ENCODE data around the gene AKT3. TPM values are rescaled to one million over a fixed set of nuclear protein-coding genes. Genes with fewer than 3 reads are reported as not detected.

The AKT3 gene
- total and polyA plus RNA-seq, 11 donors, result 3.2 to 27.9 (median 16.6) TPM

GRCh38 chr1:243449373-243449772 is 400.7 kb downstream of the AKT3 start:
- Histone ChIP-seq H3K4me3 (no peak overlapping the region), H3K4me1 (peaks cover 0 to 24% (median 6%) of the 10 kb centered on the region in 12 donors), H3K9me3 (no peaks in the 10 kb centered on the region), H3K27me3 (no peaks in the 10 kb centered on the region), H3K27ac (no peak overlapping the region), H3K36me3 (peaks cover 0 to 14% (median 0%) of the 10 kb centered on the region in 9 donors)
- intact Hi-C loops (cut with DNase I), result no loop called here
- ATAC-seq (no peak), DNase-seq (no peak)
- TF ChIP-seq, protein P1, sequence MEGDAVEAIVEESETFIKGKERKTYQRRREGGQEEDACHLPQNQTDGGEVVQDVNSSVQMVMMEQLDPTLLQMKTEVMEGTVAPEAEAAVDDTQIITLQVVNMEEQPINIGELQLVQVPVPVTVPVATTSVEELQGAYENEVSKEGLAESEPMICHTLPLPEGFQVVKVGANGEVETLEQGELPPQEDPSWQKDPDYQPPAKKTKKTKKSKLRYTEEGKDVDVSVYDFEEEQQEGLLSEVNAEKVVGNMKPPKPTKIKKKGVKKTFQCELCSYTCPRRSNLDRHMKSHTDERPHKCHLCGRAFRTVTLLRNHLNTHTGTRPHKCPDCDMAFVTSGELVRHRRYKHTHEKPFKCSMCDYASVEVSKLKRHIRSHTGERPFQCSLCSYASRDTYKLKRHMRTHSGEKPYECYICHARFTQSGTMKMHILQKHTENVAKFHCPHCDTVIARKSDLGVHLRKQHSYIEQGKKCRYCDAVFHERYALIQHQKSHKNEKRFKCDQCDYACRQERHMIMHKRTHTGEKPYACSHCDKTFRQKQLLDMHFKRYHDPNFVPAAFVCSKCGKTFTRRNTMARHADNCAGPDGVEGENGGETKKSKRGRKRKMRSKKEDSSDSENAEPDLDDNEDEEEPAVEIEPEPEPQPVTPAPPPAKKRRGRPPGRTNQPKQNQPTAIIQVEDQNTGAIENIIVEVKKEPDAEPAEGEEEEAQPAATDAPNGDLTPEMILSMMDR (IDR thresholded peaks at IDR 0.05), result no peak
- TF ChIP-seq POLR2A (IDR thresholded peaks at IDR 0.05), result no peak
- WGBS, 4 donors, result 94 to 97% (median 96%) methylated on average over 6 of the region's 6 CpGs

DNA sequence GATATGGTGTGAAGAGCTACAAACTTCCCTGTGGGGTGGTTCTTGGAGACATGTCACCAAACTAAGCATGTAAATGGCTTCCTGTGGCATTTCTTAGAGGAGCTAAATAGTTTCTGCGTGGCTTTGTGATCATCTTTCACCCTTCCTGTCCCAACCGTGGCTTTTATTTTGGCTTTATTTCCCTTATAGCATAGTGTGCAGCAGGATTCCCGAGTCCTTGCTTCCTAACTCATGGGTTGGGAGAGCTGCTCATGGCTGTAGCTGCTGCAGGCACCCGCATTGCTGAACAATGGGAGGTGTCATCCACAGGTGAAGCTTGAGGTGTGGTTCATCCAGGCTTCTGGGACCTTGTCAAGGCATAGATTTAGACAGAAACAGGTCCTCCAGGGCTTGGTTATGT is 402.2 kb downstream of the AKT3 start:
- Histone ChIP-seq H3K9me3 (no peaks in the 10 kb centered on the region), H3K36me3 (peaks cover 0 to 8% (median 0%) of the 10 kb centered on the region in 9 donors), H3K4me1 (peaks cover 0 to 36% (median 15%) of the 10 kb centered on the region in 12 donors), H3K27me3 (no peaks in the 10 kb centered on the region), H3K4me3 (no peak overlapping the region), H3K27ac (peak overlapping the region in 1 of 12 donors; percentile 8)
- 56 to 58% (median 57%) methylated on average over 4 of the region's 4 CpGs for WGBS, 4 donors
- ATAC-seq (no peak), DNase-seq (no peak)
- intact Hi-C loops (cut with DNase I), result no loop called here
- TF ChIP-seq, protein P1 (IDR thresholded peaks at IDR 0.05), result no peak
- no peak for TF ChIP-seq POLR2A (IDR thresholded peaks at IDR 0.05)

GRCh38 chr1:243447347-243447746 is 402.7 kb downstream of the AKT3 start:
- Histone ChIP-seq H3K4me1 (peaks cover 0 to 38% (median 19%) of the 10 kb centered on the region in 12 donors), H3K27ac (peak overlapping the region in 1 of 12 donors; percentile 8), H3K27me3 (no peaks in the 10 kb centered on the region), H3K36me3 (peaks cover 0 to 8% (median 0%) of the 10 kb centered on the region in 9 donors), H3K9me3 (no peaks in the 10 kb centered on the region), H3K4me3 (no peak overlapping the region)
- peak; percentile 57 to 82 (median 62) for ATAC-seq
- 43 to 59% (median 49%) methylated on average over 3 of the region's 3 CpGs for whole genome bisulfite sequencing, 4 donors
- peak in 2 of 5 donors; percentile 27 to 58 for DNase-seq
- TF ChIP-seq, protein P1 (IDR thresholded peaks at IDR 0.05), result no peak
- no peak for TF ChIP-seq POLR2A (IDR thresholded peaks at IDR 0.05)
- intact Hi-C loops (cut with DNase I), result no loop called here

GRCh38 chr1:243443557-243443956 is 406.5 kb downstream of the AKT3 start:
- no peak for TF ChIP-seq POLR2A (IDR thresholded peaks at IDR 0.05)
- TF ChIP-seq, protein P1 (IDR thresholded peaks at IDR 0.05), result no peak
- 30 to 46% (median 34%) methylated on average over 4 of the region's 4 CpGs for WGBS, 4 donors

More at GRCh38 chr1:243443557-243443956, 406.5 kb downstream of the AKT3 start:
- ATAC-seq (no peak), DNase-seq (no peak)
- Histone ChIP-seq H3K27me3 (no peaks in the 10 kb centered on the region), H3K27ac (peak overlapping the region in 6 of 12 donors; percentile 16 to 56 (median 27)), H3K9me3 (no peaks in the 10 kb centered on the region), H3K36me3 (no peaks in the 10 kb centered on the region), H3K4me3 (peak overlapping the region in 1 of 12 donors; percentile 5), H3K4me1 (peaks cover 0 to 33% (median 20%) of the 10 kb centered on the region in 12 donors)
- intact Hi-C loops (cut with DNase I), result no loop called here

Measured in heart left ventricle (tissue), 16 donors.